OCI-LY7 (cell line): Measurements from ENCODE around the gene MYBL2.

ENCODE experiments used
- EZH2phosphoT487 ChIP-seq: fragments of 200-600 bp; sonication (generic); IDR thresholded peaks from 2 replicates; pipeline ENCODE4 v1.6.1; 2018; ENCODE audit warnings: low read depth, borderline replicate concordance, mild to moderate bottlenecking, mixed run types, antibody characterized with exemption, low read length, moderate library complexity, mixed read lengths
- TF ChIP-seq, protein P1 (sequence below): fragments of 200-600 bp; sonication (generic); conservative IDR thresholded peaks from 2 replicates; pipeline ENCODE4 v1.5.1; 2014; ENCODE audit warnings: mild to moderate bottlenecking, antibody characterized with exemption, low read length, moderate library complexity, mixed read lengths

DNA sequence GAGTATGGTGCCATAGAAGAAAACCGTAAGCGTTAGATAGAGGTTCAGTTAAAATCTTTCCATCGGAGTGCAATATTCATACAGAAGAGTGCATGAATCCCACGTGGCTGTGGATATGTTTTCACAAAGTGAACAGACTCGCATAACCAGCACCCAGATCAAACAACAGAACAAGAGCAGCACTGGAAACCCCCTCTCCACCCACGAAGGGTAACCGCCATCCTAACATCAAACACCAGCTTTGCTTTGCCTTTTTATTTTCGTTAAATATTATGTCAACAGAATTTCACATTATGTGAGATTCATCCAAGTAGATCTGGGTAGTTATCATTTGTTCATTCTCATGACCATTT lies 55.2 kb downstream of the MYBL2 start:
- TF ChIP-seq, protein P1, sequence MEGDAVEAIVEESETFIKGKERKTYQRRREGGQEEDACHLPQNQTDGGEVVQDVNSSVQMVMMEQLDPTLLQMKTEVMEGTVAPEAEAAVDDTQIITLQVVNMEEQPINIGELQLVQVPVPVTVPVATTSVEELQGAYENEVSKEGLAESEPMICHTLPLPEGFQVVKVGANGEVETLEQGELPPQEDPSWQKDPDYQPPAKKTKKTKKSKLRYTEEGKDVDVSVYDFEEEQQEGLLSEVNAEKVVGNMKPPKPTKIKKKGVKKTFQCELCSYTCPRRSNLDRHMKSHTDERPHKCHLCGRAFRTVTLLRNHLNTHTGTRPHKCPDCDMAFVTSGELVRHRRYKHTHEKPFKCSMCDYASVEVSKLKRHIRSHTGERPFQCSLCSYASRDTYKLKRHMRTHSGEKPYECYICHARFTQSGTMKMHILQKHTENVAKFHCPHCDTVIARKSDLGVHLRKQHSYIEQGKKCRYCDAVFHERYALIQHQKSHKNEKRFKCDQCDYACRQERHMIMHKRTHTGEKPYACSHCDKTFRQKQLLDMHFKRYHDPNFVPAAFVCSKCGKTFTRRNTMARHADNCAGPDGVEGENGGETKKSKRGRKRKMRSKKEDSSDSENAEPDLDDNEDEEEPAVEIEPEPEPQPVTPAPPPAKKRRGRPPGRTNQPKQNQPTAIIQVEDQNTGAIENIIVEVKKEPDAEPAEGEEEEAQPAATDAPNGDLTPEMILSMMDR, result no peak
- TF ChIP-seq EZH2phosphoT487, result no peak
